Stomach (tissue), 9 donors: ENCODE results near the gene LMO2. TPM values are rescaled to one million over a fixed set of nuclear protein-coding genes. Genes with fewer than 3 reads are reported as not detected.

Source experiments
- DNase-seq, 2 donors: peaks; one replicate each; pipeline versions ENCODE4 v3.0.0 to v3.0.0-alpha.2; 2013 to 2019
- H3K27ac ChIP-seq, 5 donors: fragments of 200-600 bp in 4 of 5; sonication (generic) in 4 of 5; one replicate each; pipeline ENCODE4 v1.5.1; 2013 to 2019; ENCODE audit warnings: mild to moderate bottlenecking in 1 of 5, moderate library complexity in 1 of 5
- H3K27me3 ChIP-seq, 3 donors: fragments of 200-600 bp; sonication (generic); one replicate each; pipeline ENCODE4 v1.5.1; 2017 to 2019; ENCODE audit warnings: mixed run types in 1 of 3
- H3K36me3 ChIP-seq, 4 donors: fragments of 200-600 bp; sonication (generic); 1 replicate in 3 of 4; 2 replicates in 1 of 4; pipeline ENCODE4 v1.5.1; 2016 to 2019
- H3K4me1 ChIP-seq, 4 donors: fragments of 200-600 bp; sonication (generic); one replicate each; pipeline ENCODE4 v1.5.1; 2016 to 2019
- H3K4me3 ChIP-seq, 4 donors: fragments of 200-600 bp; sonication (generic) in 3 of 4; one replicate each; pipeline ENCODE4 v1.5.1; 2016 to 2019; ENCODE audit warnings: mild to moderate bottlenecking in 1 of 4
- H3K9me3 ChIP-seq, 4 donors: fragments of 200-600 bp; sonication (generic); one replicate each; pipeline ENCODE4 v1.5.1; 2016 to 2019
- CTCF ChIP-seq, 7 experiments: fragments of 450-650 bp in 4 of 7; fragments of 200-600 bp in 3 of 7; sonication (generic) in 3 of 7; IDR thresholded peaks; one replicate each; pipeline ENCODE4 v1.5.1; 2016 to 2019; ENCODE audit warnings: antibody characterized with exemption in 7 of 7, control low read depth in 2 of 7, mild to moderate bottlenecking in 1 of 7
- EP300 ChIP-seq: sonication (generic); formaldehyde crosslinking; IDR thresholded peaks from one replicate; pipeline ENCODE4 v1.6.1; 2017; ENCODE audit warnings: antibody characterized with exemption
- POLR2A ChIP-seq, 4 donors: fragments of 450-650 bp; IDR thresholded peaks; one replicate each; pipeline ENCODE4 v1.6.1; 2016; ENCODE audit warnings: antibody characterized with exemption in 4 of 4, control low read depth in 2 of 4, mild to moderate bottlenecking in 1 of 4, moderate library complexity in 1 of 4
- POLR2AphosphoS5 ChIP-seq, 3 donors: sonication (generic); formaldehyde crosslinking; IDR thresholded peaks; one replicate each; pipeline ENCODE4 v1.6.1; 2016; ENCODE audit warnings: antibody characterized with exemption in 3 of 3
- WGBS, 5 donors: extraction: QIAGEN DNeasy Blood & Tissue Kit in 3 of 5; methylation state at CpG; one replicate each; pipeline versions ENCODE4 v1.1.5 to v1.1.7; 2013 to 2018; 5-methylcytosine and 5-hydroxymethylcytosine counted together
- intact Hi-C: fragments of 100-400 bp; cut with DNase I; formaldehyde crosslinking; loops from one replicate; pipeline ENCODE4 v1.15.1; 2023; ENCODE audit warnings: low total_unique reads
- polyA plus RNA-seq, 3 donors: library from polyadenylated mRNA; stranded (reverse); fragments of 200-250 nt; gene quantifications; one replicate each; pipeline ENCODE4 v1.2.3, GENCODE V29; 2013
- total RNA-seq, 5 donors: library from RNA; depleted of rRNA; stranded (reverse); fragments of >200 nt; gene quantifications; one replicate each; pipeline versions ENCODE4 v1.1.0 to v1.2.3, GENCODE V29; 2014 to 2016
- donor health status: healthy with polysubstance abuse.
- donor health status: Bipolar disorder and iron deficiency.
- donor health status: healthy.

LMO2 gene
- total and polyA plus RNA-seq, 8 donors = 9.1 to 54.7 (median 12.3) TPM; not detected in 1

GRCh38 chr11:33926671-33927552, 35.0 kb upstream of the LMO2 start:
- H3K4me1 ChIP-seq = peaks cover 3 to 21% (median 12%) of the 10 kb centered on the region in 4 donors
- peaks cover 0 to 10% (median 8%) of the 10 kb centered on the region in 4 donors for H3K9me3 ChIP-seq
- no peak for DNase-seq
- H3K4me3 ChIP-seq = no peak overlapping the region
- H3K36me3 ChIP-seq = no peaks in the 10 kb centered on the region
- 77 to 83% (median 80%) methylated on average over 16 of the region's 16 CpGs for WGBS, 5 donors
- H3K27ac ChIP-seq = no peak overlapping the region
- intact Hi-C loops = no loop called here
- TF ChIP-seq CTCF (IDR thresholded peaks at IDR 0.05) (no peak), POLR2A (IDR thresholded peaks at IDR 0.05) (no peak), EP300 (no peak), POLR2AphosphoS5 (IDR thresholded peaks at IDR 0.05) (no peak)
- no peaks in the 10 kb centered on the region for H3K27me3 ChIP-seq

GRCh38 chr11:33924341-33924740, 32.5 kb upstream of the LMO2 start:
- intact Hi-C loops = no loop called here
- H3K4me3 ChIP-seq = no peak overlapping the region
- no peak overlapping the region for H3K27ac ChIP-seq
- WGBS, 5 donors = 67 to 80% (median 72%) methylated on average over 5 of the region's 5 CpGs
- no peaks in the 10 kb centered on the region for H3K27me3 ChIP-seq
- H3K4me1 ChIP-seq = no peaks in the 10 kb centered on the region
- no peaks in the 10 kb centered on the region for H3K9me3 ChIP-seq
- TF ChIP-seq POLR2A (IDR thresholded peaks at IDR 0.05) (no peak), POLR2AphosphoS5 (IDR thresholded peaks at IDR 0.05) (no peak), CTCF (IDR thresholded peaks at IDR 0.05) (no peak), EP300 (no peak)
- DNase-seq = no peak
- no peaks in the 10 kb centered on the region for H3K36me3 ChIP-seq

- H3K27ac ChIP-seq = no peak overlapping the region
- 70 to 92% (median 80%) methylated on average over 2 of the region's 2 CpGs for WGBS, 5 donors
- intact Hi-C loops = no loop called here
- no peaks in the 10 kb centered on the region for H3K9me3 ChIP-seq
- no peaks in the 10 kb centered on the region for H3K4me1 ChIP-seq
- H3K27me3 ChIP-seq = no peaks in the 10 kb centered on the region
- no peaks in the 10 kb centered on the region for H3K36me3 ChIP-seq
- no peak overlapping the region for H3K4me3 ChIP-seq
- no peak for TF ChIP-seq EP300
- TF ChIP-seq POLR2A (IDR thresholded peaks at IDR 0.05) = no peak
- TF ChIP-seq CTCF (IDR thresholded peaks at IDR 0.05) = no peak
- TF ChIP-seq POLR2AphosphoS5 (IDR thresholded peaks at IDR 0.05) = no peak
- no peak for DNase-seq
Measured at GRCh38 chr11:33923626-33924025, 31.8 kb upstream of the LMO2 start.

GRCh38 chr11:33920838-33921613, 29.1 kb upstream of the LMO2 start:
- WGBS, 5 donors = 68 to 78% (median 73%) methylated on average over 8 of the region's 8 CpGs
- intact Hi-C loops = no loop called here
- Histone ChIP-seq H3K9me3 (no peaks in the 10 kb centered on the region), H3K27me3 (peaks cover 0 to 3% (median 0%) of the 10 kb centered on the region in 3 donors), H3K36me3 (no peaks in the 10 kb centered on the region), H3K4me3 (no peak overlapping the region), H3K4me1 (no peaks in the 10 kb centered on the region), H3K27ac (no peak overlapping the region)
- no peak for DNase-seq
- TF ChIP-seq CTCF (IDR thresholded peaks at IDR 0.05) = no peak
- no peak for TF ChIP-seq POLR2AphosphoS5 (IDR thresholded peaks at IDR 0.05)
- no peak for TF ChIP-seq POLR2A (IDR thresholded peaks at IDR 0.05)
- TF ChIP-seq EP300 = no peak
